H9 (cell line): ENCODE measurements around the gene TGFBI. TPM values are rescaled to one million over a fixed set of nuclear protein-coding genes. Genes with fewer than 3 reads are reported as not detected.

Experiments
- DNase-seq: peaks from one replicate; pipeline ENCODE4 v3.0.0-alpha.2; 2017
- H2AFZ ChIP-seq: one replicate; pipeline ENCODE4 v1.6.1; 2013; ENCODE audit warnings: mild to moderate bottlenecking, low read length, control low read depth, moderate library complexity
- H2AK5ac ChIP-seq: 2 replicates; pipeline ENCODE4 v1.6.1; 2013; ENCODE audit warnings: low read length, control low read depth, mixed read lengths; ENCODE audit not compliant: insufficient read length
- H2BK120ac ChIP-seq: one replicate; pipeline ENCODE4 v1.6.1; 2013; ENCODE audit warnings: low read depth, mild to moderate bottlenecking, low read length, control low read depth, inconsistent platforms; ENCODE audit not compliant: poor library complexity, severe bottlenecking
- H2BK12ac ChIP-seq: 2 replicates; pipeline ENCODE4 v1.6.1; 2013; ENCODE audit warnings: low read length, control low read depth, mixed read lengths, low read depth; ENCODE audit not compliant: insufficient read length
- H2BK15ac ChIP-seq: 2 replicates; pipeline ENCODE4 v1.6.1; 2013; ENCODE audit warnings: low read depth, low read length, control low read depth
- H2BK20ac ChIP-seq: one replicate; pipeline ENCODE4 v1.6.1; 2013; ENCODE audit warnings: low read depth, mild to moderate bottlenecking, low read length, control low read depth, inconsistent platforms; ENCODE audit not compliant: poor library complexity, severe bottlenecking
- H2BK5ac ChIP-seq: 2 replicates; pipeline ENCODE4 v1.6.1; 2013; ENCODE audit warnings: low read length, control low read depth, mixed read lengths; ENCODE audit not compliant: insufficient read length
- H3K14ac ChIP-seq: 2 replicates; pipeline ENCODE4 v1.6.1; 2013; ENCODE audit warnings: low read length, control low read depth; ENCODE audit not compliant: insufficient read depth
- H3K18ac ChIP-seq: 2 replicates; pipeline ENCODE4 v1.6.1; 2013; ENCODE audit warnings: low read depth, mild to moderate bottlenecking, mixed read lengths, low read length, control low read depth; ENCODE audit not compliant: insufficient read length
- H3K23ac ChIP-seq: 2 replicates; pipeline ENCODE4 v1.6.1; 2013; ENCODE audit warnings: low read length, control low read depth, mixed read lengths, low read depth; ENCODE audit not compliant: insufficient read length
- H3K23me2 ChIP-seq: 2 replicates; pipeline ENCODE4 v1.6.1; 2013; ENCODE audit warnings: low read depth, mild to moderate bottlenecking, mixed read lengths, low read length, control low read depth; ENCODE audit not compliant: insufficient read length, poor library complexity, severe bottlenecking
- H3K27ac ChIP-seq: 2 replicates; pipeline ENCODE4 v1.5.1; 2013; ENCODE audit warnings: low read length, control low read depth, mixed read lengths, low read depth; ENCODE audit not compliant: insufficient read length
- H3K27me3 ChIP-seq: 2 replicates; pipeline ENCODE4 v1.6.1; 2013; ENCODE audit warnings: low read length, control low read depth, inconsistent platforms; ENCODE audit not compliant: insufficient read depth
- H3K4ac ChIP-seq: 2 replicates; pipeline ENCODE4 v1.6.1; 2013; ENCODE audit warnings: low read depth, mild to moderate bottlenecking, control low read depth, inconsistent platforms, low read length, moderate library complexity
- H3K4me1 ChIP-seq: 2 replicates; pipeline ENCODE4 v1.6.1; 2013; ENCODE audit warnings: low read length, control low read depth, inconsistent platforms; ENCODE audit not compliant: insufficient read depth
- H3K4me2 ChIP-seq: 2 replicates; pipeline ENCODE4 v1.6.1; 2013; ENCODE audit warnings: low read length, control low read depth, mixed read lengths; ENCODE audit not compliant: insufficient read length, insufficient read depth
- H3K56ac ChIP-seq: 2 replicates; pipeline ENCODE4 v1.6.1; 2013; ENCODE audit warnings: low read depth, mild to moderate bottlenecking, mixed read lengths, low read length, control low read depth; ENCODE audit not compliant: insufficient read length
- H3K79me1 ChIP-seq: 2 replicates; pipeline ENCODE4 v1.6.1; 2013; ENCODE audit warnings: low read depth, mild to moderate bottlenecking, moderate library complexity, low read length, control low read depth, inconsistent platforms; ENCODE audit not compliant: insufficient read depth, poor library complexity, severe bottlenecking
- H3K79me2 ChIP-seq: 2 replicates; pipeline ENCODE4 v1.6.1; 2013; ENCODE audit warnings: low read length, control low read depth, inconsistent platforms; ENCODE audit not compliant: insufficient read depth
- H3K9ac ChIP-seq: 2 replicates; pipeline ENCODE4 v1.6.1; 2013; ENCODE audit warnings: low read length, control low read depth, mixed read lengths; ENCODE audit not compliant: insufficient read length; ENCODE audit errors: extremely low read depth
- H3K9me3 ChIP-seq: one replicate; pipeline ENCODE4 v1.6.1; 2013; ENCODE audit warnings: low read depth, low read length, inconsistent platforms; ENCODE audit not compliant: control insufficient read depth
- H3T11ph ChIP-seq: one replicate; pipeline ENCODE4 v1.6.1; 2013; ENCODE audit warnings: mild to moderate bottlenecking, low read length, control low read depth, inconsistent platforms
- H4K20me1 ChIP-seq: one replicate; pipeline ENCODE4 v1.6.1; 2013; ENCODE audit not compliant: control insufficient read depth, insufficient read length, insufficient read depth
- H4K5ac ChIP-seq: 2 replicates; pipeline ENCODE4 v1.6.1; 2013; ENCODE audit warnings: low read depth, mild to moderate bottlenecking, mixed read lengths, low read length, control low read depth; ENCODE audit not compliant: insufficient read length
- H4K8ac ChIP-seq: replicated peaks from 2 replicates; pipeline ENCODE4 v1.6.1; 2013; ENCODE audit warnings: low read length, control low read depth, mixed read lengths, low read depth; ENCODE audit not compliant: insufficient read length
- H4K91ac ChIP-seq: 2 replicates; pipeline ENCODE4 v1.6.1; 2013; ENCODE audit warnings: low read depth, mild to moderate bottlenecking, moderate library complexity, mixed read lengths, low read length, control low read depth; ENCODE audit not compliant: insufficient read length
- H3K27ac Mint-ChIP-seq, 3 experiments: 2 replicates in 2 of 3; 3 replicates in 1 of 3; pipeline ENCODE4 v1.8.0; 2020 to 2021; ENCODE audit warnings: mixed read lengths in 3 of 3, mild to moderate bottlenecking in 1 of 3, moderate library complexity in 1 of 3
- H3K27me3 Mint-ChIP-seq: 2 replicates; pipeline ENCODE4 v1.8.0; 2021; ENCODE audit warnings: low read depth, mild to moderate bottlenecking, moderate library complexity, mixed read lengths
- H3K36me3 Mint-ChIP-seq, 3 experiments: 2 replicates in 2 of 3; 3 replicates in 1 of 3; pipeline ENCODE4 v1.8.0; 2020 to 2021; ENCODE audit warnings: low read depth in 3 of 3, mixed read lengths in 3 of 3; ENCODE audit not compliant: insufficient read depth in 1 of 3
- H3K4me1 Mint-ChIP-seq, 2 experiments: 2 replicates each; pipeline ENCODE4 v1.8.0; 2020; ENCODE audit warnings: mixed read lengths in 2 of 2
- H3K4me3 Mint-ChIP-seq, 2 experiments: 2 replicates in 1 of 2; 3 replicates in 1 of 2; pipeline ENCODE4 v1.8.0; 2020 to 2021; ENCODE audit warnings: mild to moderate bottlenecking in 2 of 2, mixed read lengths in 2 of 2, moderate library complexity in 1 of 2
- H3K9me3 Mint-ChIP-seq, 2 experiments: 2 replicates in 1 of 2; 3 replicates in 1 of 2; pipeline ENCODE4 v1.8.0; 2020; ENCODE audit warnings: mild to moderate bottlenecking in 2 of 2, mixed read lengths in 2 of 2, moderate library complexity in 1 of 2
- CTCF ChIP-seq: fragments of 200-600 bp; sonication (generic); conservative IDR thresholded peaks from 3 replicates; pipeline ENCODE4 v1.8.0; 2021; ENCODE audit warnings: antibody characterized with exemption, mild to moderate bottlenecking
- WGBS: extraction: QIAGEN DNeasy Blood & Tissue Kit; methylation state at CpG from one replicate; pipeline ENCODE4 v1.1.7; 2013; ENCODE audit warnings: missing lambda C conversion rate, low lambda C conversion rate, mixed read lengths; ENCODE audit not compliant: insufficient read length; ENCODE audit errors: extremely low coverage; 5-methylcytosine and 5-hydroxymethylcytosine counted together
- total RNA-seq: library from RNA; stranded (reverse); gene quantifications from 2 replicates; pipeline ENCODE4 v1.2.1, GENCODE V29; 2021

The TGFBI gene
- total RNA-seq, 1 experiment from 2014 or later = 4.7 TPM

- H2BK15ac ChIP-seq = no peak overlapping the region
- no peak for TF ChIP-seq CTCF
- H2BK12ac ChIP-seq = no peak overlapping the region
- DNase-seq = no peak
- WGBS = no CpG with 5 or more reads among the region's 2 CpGs
- H2AK5ac ChIP-seq = no peak overlapping the region
- H3K36me3 Mint-ChIP-seq = no peaks in the 10 kb centered on the region
- H4K8ac ChIP-seq = no peak overlapping the region
- H3K56ac ChIP-seq = no peak overlapping the region
- peaks cover 18% of the 10 kb centered on the region for H3K27me3 Mint-ChIP-seq
- no peaks in the 10 kb centered on the region for H3K27me3 ChIP-seq
- no peak overlapping the region for H2AFZ ChIP-seq
- H3K79me1 ChIP-seq = no peaks in the 10 kb centered on the region
- no peak overlapping the region for H3K27ac Mint-ChIP-seq
- H4K20me1 ChIP-seq = no peaks in the 10 kb centered on the region
- H3K18ac ChIP-seq = no peak overlapping the region
- H3K4me1 Mint-ChIP-seq = peaks cover 15 to 19% of the 10 kb centered on the region in 2 experiments
- no peak overlapping the region for H3K14ac ChIP-seq
- no peak overlapping the region for H2BK120ac ChIP-seq
- no peak overlapping the region for H4K5ac ChIP-seq
- H3K9me3 ChIP-seq = no peaks in the 10 kb centered on the region
- no peak overlapping the region for H4K91ac ChIP-seq
- no peak overlapping the region for H3K4me2 ChIP-seq
- H3T11ph ChIP-seq = no peak overlapping the region
- H2BK20ac ChIP-seq = no peak overlapping the region
- peaks cover 5% of the 10 kb centered on the region; the same call in 1 of the 2 replicates for H3K4me1 ChIP-seq
- H3K4me3 Mint-ChIP-seq = no peak overlapping the region
- no peaks in the 10 kb centered on the region for H3K23me2 ChIP-seq
- no peak overlapping the region for H3K9ac ChIP-seq
- H3K9me3 Mint-ChIP-seq = no peaks in the 10 kb centered on the region; a peak in 1 of 5 replicates
- H3K27ac ChIP-seq = no peak overlapping the region
- no peaks in the 10 kb centered on the region for H3K79me2 ChIP-seq
- H3K4ac ChIP-seq = no peak overlapping the region
- no peak overlapping the region for H3K23ac ChIP-seq
- no peak overlapping the region for H2BK5ac ChIP-seq
Observed at GRCh38 chr5:135978993-135979392, 49.8 kb upstream of the TGFBI start.
